Measurements from ENCODE around the gene ETNK2. TPM values are rescaled to one million over a fixed set of nuclear protein-coding genes. Genes with fewer than 3 reads are reported as not detected.
"Not testable (repeated sequence)": the region's sequence is repeated elsewhere in the genome, so short reads cannot be mapped to it uniquely, and the experiment has no call there.

Gene ETNK2
- total RNA-seq, 1 donor from 2014 or later = 5.0 TPM

- no peak overlapping the region for H3K4me3 Mint-ChIP-seq (ENCODE audit: unreplicated experiment)
Measured at GRCh38 chr1:204093421-204093717, 58.5 kb downstream of the ETNK2 start.

GRCh38 chr1:204092632-204093420 is 59.0 kb downstream of the ETNK2 start:
- H3K36me3 Mint-ChIP-seq (ENCODE audit: unreplicated experiment) = no peaks in the 10 kb centered on the region
- no peak overlapping the region for H3K4me3 Mint-ChIP-seq (ENCODE audit: unreplicated experiment)
- H3K9me3 Mint-ChIP-seq (ENCODE audit: unreplicated experiment) = peaks cover 4% of the 10 kb centered on the region
- no peak for TF ChIP-seq CTCF (IDR thresholded peaks at IDR 0.05; ENCODE audit: partially characterized antibody, unreplicated experiment)
- peaks cover 23% of the 10 kb centered on the region for H3K4me1 Mint-ChIP-seq (ENCODE audit: low read depth, unreplicated experiment)
- no peak for DNase-seq
- peaks cover 3% of the 10 kb centered on the region for H3K27me3 Mint-ChIP-seq (ENCODE audit: unreplicated experiment)
- H3K27ac Mint-ChIP-seq (ENCODE audit: unreplicated experiment) = no peak overlapping the region

More at GRCh38 chr1:204093421-204093717, 58.5 kb downstream of the ETNK2 start:
- Mint-ChIP-seq H3K27ac (ENCODE audit: unreplicated experiment) (no peak overlapping the region), H3K27me3 (ENCODE audit: unreplicated experiment) (peaks cover 4% of the 10 kb centered on the region), H3K4me1 (ENCODE audit: low read depth, unreplicated experiment) (peaks cover 23% of the 10 kb centered on the region), H3K9me3 (ENCODE audit: unreplicated experiment) (peaks cover 2% of the 10 kb centered on the region), H3K36me3 (ENCODE audit: unreplicated experiment) (no peaks in the 10 kb centered on the region)
- TF ChIP-seq CTCF (IDR thresholded peaks at IDR 0.05; ENCODE audit: partially characterized antibody, unreplicated experiment) = no peak
- no peak for DNase-seq

- DNase-seq = no peak
- H3K27me3 Mint-ChIP-seq (ENCODE audit: unreplicated experiment) = peaks cover 1% of the 10 kb centered on the region
- H3K4me1 Mint-ChIP-seq (ENCODE audit: low read depth, unreplicated experiment) = peaks cover 23% of the 10 kb centered on the region
- H3K9me3 Mint-ChIP-seq (ENCODE audit: unreplicated experiment) = peaks cover 4% of the 10 kb centered on the region
- TF ChIP-seq CTCF (IDR thresholded peaks at IDR 0.05; ENCODE audit: partially characterized antibody, unreplicated experiment) = no peak
- no peaks in the 10 kb centered on the region for H3K36me3 Mint-ChIP-seq (ENCODE audit: unreplicated experiment)
- no peak overlapping the region for H3K27ac Mint-ChIP-seq (ENCODE audit: unreplicated experiment)
- H3K4me3 Mint-ChIP-seq (ENCODE audit: unreplicated experiment) = no peak overlapping the region
Measured at GRCh38 chr1:204091787-204092312, 60.0 kb downstream of the ETNK2 start.

- H3K36me3 Mint-ChIP-seq (ENCODE audit: unreplicated experiment) = no peaks in the 10 kb centered on the region
- no peaks in the 10 kb centered on the region for H3K27me3 Mint-ChIP-seq (ENCODE audit: unreplicated experiment)
- TF ChIP-seq CTCF (IDR thresholded peaks at IDR 0.05; ENCODE audit: partially characterized antibody, unreplicated experiment) = no peak
- peaks cover 4% of the 10 kb centered on the region for H3K9me3 Mint-ChIP-seq (ENCODE audit: unreplicated experiment)
- H3K4me1 Mint-ChIP-seq (ENCODE audit: low read depth, unreplicated experiment) = peaks cover 23% of the 10 kb centered on the region
- DNase-seq = no peak
- H3K27ac Mint-ChIP-seq (ENCODE audit: unreplicated experiment) = no peak overlapping the region
- H3K4me3 Mint-ChIP-seq (ENCODE audit: unreplicated experiment) = no peak overlapping the region
Measured at GRCh38 chr1:204091066-204091465, 60.8 kb downstream of the ETNK2 start.

- H3K4me3 Mint-ChIP-seq (ENCODE audit: unreplicated experiment); H3K27ac Mint-ChIP-seq (ENCODE audit: unreplicated experiment); DNase-seq; H3K27me3 Mint-ChIP-seq (ENCODE audit: unreplicated experiment); H3K9me3 Mint-ChIP-seq (ENCODE audit: unreplicated experiment); H3K36me3 Mint-ChIP-seq (ENCODE audit: unreplicated experiment): not testable (repeated sequence)
- peaks cover 14% of the 10 kb centered on the region for H3K4me1 Mint-ChIP-seq (ENCODE audit: low read depth, unreplicated experiment)
Measured at GRCh38 chr1:204090132-204090531, 61.7 kb downstream of the ETNK2 start.
